ENCODE results near the gene PCSK4.

Gene PCSK4

GRCh38 chr19:1491849-1492170 lies 1.7 kb upstream of the PCSK4 start:
- H3K4me3 ChIP-seq (ENCODE audit: low read depth, low read length): no peak overlapping the region
- H3K9me3 ChIP-seq (ENCODE audit: control insufficient read depth, insufficient read depth, low read depth, low read length): no peaks in the 10 kb centered on the region
- TF ChIP-seq ZNF837 (tag by site-specific recombination; IDR thresholded peaks at IDR 0.05) (no peak), ZNF274 (IDR thresholded peaks at IDR 0.05; ENCODE audit: low read length) (no peak), ZNF274 (tag by site-specific recombination; IDR thresholded peaks at IDR 0.05; ENCODE audit: borderline replicate concordance) (no peak), ZNF585B (tag by site-specific recombination; IDR thresholded peaks at IDR 0.05) (no peak), ZNF391 (tag by site-specific recombination; IDR thresholded peaks at IDR 0.05; ENCODE audit: borderline replicate concordance, low read depth) (no peak), ZNF544 (tag by site-specific recombination; IDR thresholded peaks at IDR 0.05) (no peak), WT1 (tag by site-specific recombination; IDR thresholded peaks at IDR 0.05) (no peak), PBX3 (CRISPR knock-in tag; IDR thresholded peaks at IDR 0.05) (no peak), RBAK (tag by site-specific recombination; IDR thresholded peaks at IDR 0.05) (no peak), ZNF221 (tag by site-specific recombination; IDR thresholded peaks at IDR 0.05; ENCODE audit: borderline replicate concordance) (no peak), ZNF280C (tag by site-specific recombination; IDR thresholded peaks at IDR 0.05) (no peak), ZBTB7A (tag by site-specific recombination; IDR thresholded peaks at IDR 0.05; ENCODE audit: low read depth) (no peak), HOXD13 (CRISPR knock-in tag; IDR thresholded peaks at IDR 0.05; ENCODE audit: borderline replicate concordance) (no peak), ZNF639 (tag by site-specific recombination; IDR thresholded peaks at IDR 0.05) (no peak)
- H3K36me3 ChIP-seq (ENCODE audit: control insufficient read depth in 2 of 2, insufficient read depth in 1 of 2, low read length in 2 of 2): no peaks in the 10 kb centered on the region
- H3K27ac ChIP-seq (ENCODE audit: extremely low read depth, low read depth, low read length): no peak overlapping the region
- ChIA-PET POLR2A (interaction anchor here (1.5 kb wide), 1 partner anchor 36 kb away, joined by 6 read pairs; no protein-coding TSS in a partner anchor), CTCF (interaction anchor here (1.4 kb wide), 1 partner anchor 11 kb away, joined by 11 read pairs; no protein-coding TSS in a partner anchor)
- peaks cover 5% of the 10 kb centered on the region for H3K4me1 ChIP-seq (ENCODE audit: control insufficient read depth, insufficient read depth, low read length)

- Histone ChIP-seq H3K27ac (ENCODE audit: extremely low read depth, low read depth, low read length) (peak within 1 kb of the TSS; percentile 34; the same call in 1 of the 2 replicates), H3K36me3 (ENCODE audit: control insufficient read depth in 2 of 2, insufficient read depth in 1 of 2, low read length in 2 of 2) (no peaks in the 10 kb centered on the region), H3K4me1 (ENCODE audit: control insufficient read depth, insufficient read depth, low read length) (peaks cover 5% of the 10 kb centered on the region), H3K9me3 (ENCODE audit: control insufficient read depth, insufficient read depth, low read depth, low read length) (no peaks in the 10 kb centered on the region), H3K4me3 (ENCODE audit: low read depth, low read length) (peak within 1 kb of the TSS; percentile 46)
- ChIA-PET CTCF (interaction anchor here (1.2 to 1.4 kb wide), 2 partner anchors 11 to 23 kb away, joined by 3 to 11 read pairs; no protein-coding TSS in a partner anchor), POLR2A (interaction anchor here (0.6 to 1.5 kb wide), 11 partner anchors 10 to 344 kb away, joined by 3 to 7 read pairs (median 4); no protein-coding TSS in a partner anchor)
- TF ChIP-seq ZNF223 (tag by site-specific recombination; IDR thresholded peaks at IDR 0.05) (no peak), ZXDB (tag by site-specific recombination; IDR thresholded peaks at IDR 0.05) (no peak), ZBTB6 (tag by site-specific recombination; IDR thresholded peaks at IDR 0.05) (no peak), ZBTB1 (tag by site-specific recombination; IDR thresholded peaks at IDR 0.05) (0 out of 2 replicates have a peak, but pooled peaks have one; percentile 32), ZFHX2 (tag by site-specific recombination; conservative IDR thresholded peaks at IDR 0.05) (peak; percentile 55), ZBTB26 (tag by site-specific recombination; optimal IDR thresholded peaks at IDR 0.05) (peak; percentile 76), ZNF677 (tag by site-specific recombination; IDR thresholded peaks at IDR 0.05) (0 out of 2 replicates have a peak, but pooled peaks have one; percentile 42), ZNF549 (tag by site-specific recombination; IDR thresholded peaks at IDR 0.05) (no peak), ZNF561 (tag by site-specific recombination; IDR thresholded peaks at IDR 0.05; ENCODE audit: borderline replicate concordance) (0 out of 2 replicates have a peak, but pooled peaks have one; percentile 70), MYNN (tag by site-specific recombination; IDR thresholded peaks at IDR 0.05; ENCODE audit: borderline replicate concordance) (no peak), ZNF629 (tag by site-specific recombination; IDR thresholded peaks at IDR 0.05) (no peak), ZNF692 (tag by site-specific recombination; IDR thresholded peaks at IDR 0.05) (peak; percentile 12; the same call in 1 of the 2 replicates)
These were observed 1.1 kb upstream of the PCSK4 start, which contains the start of gene REEP6 for GRCh38 chr19:1491114-1491848. TSS of gene REEP6 (plus strand) at chr19:1491181. CDS start at chr19:1491270, 89 bp downstream.

Measured in HEK293 (cell line).